ENCODE data around the gene CEBPZOS. TPM values are rescaled to one million over a fixed set of nuclear protein-coding genes. Genes with fewer than 3 reads are reported as not detected.
A peak's percentile ranks its signal among the peaks of the same experiment; 100 is the strongest.

Gene CEBPZOS
- polyA plus RNA-seq, 1 experiment = 50.5 TPM

GRCh38 chr2:37154785-37155184 is 41.5 kb upstream of the CEBPZOS start:
- CTCF ChIA-PET = interaction anchor here (2.2 kb wide), 1 partner anchor 14 kb away, joined by 9 read pairs; no protein-coding TSS in a partner anchor
- TF ChIP-seq CTCF (IDR thresholded peaks at IDR 0.05; ENCODE audit: low read depth, low read length) = no peak
- DNase-seq (ENCODE audit: low read depth, low spot score) = no peak
- Histone ChIP-seq H3K27ac (ENCODE audit: low read depth, low read length) (no peak overlapping the region), H3K27me3 (ENCODE audit: control insufficient read depth, insufficient read depth, low read length) (no peaks in the 10 kb centered on the region), H3K4me3 (ENCODE audit: low read depth, low read length) (no peak overlapping the region), H3K9me3 (ENCODE audit: control insufficient read depth, insufficient read depth, low read length) (peaks cover 8% of the 10 kb centered on the region; the same call in 1 of the 2 replicates)
- POLR2A ChIA-PET = interaction anchor here (0.7 kb wide), 1 partner anchor 298 kb away, joined by 3 read pairs; no protein-coding TSS in a partner anchor

DNA sequence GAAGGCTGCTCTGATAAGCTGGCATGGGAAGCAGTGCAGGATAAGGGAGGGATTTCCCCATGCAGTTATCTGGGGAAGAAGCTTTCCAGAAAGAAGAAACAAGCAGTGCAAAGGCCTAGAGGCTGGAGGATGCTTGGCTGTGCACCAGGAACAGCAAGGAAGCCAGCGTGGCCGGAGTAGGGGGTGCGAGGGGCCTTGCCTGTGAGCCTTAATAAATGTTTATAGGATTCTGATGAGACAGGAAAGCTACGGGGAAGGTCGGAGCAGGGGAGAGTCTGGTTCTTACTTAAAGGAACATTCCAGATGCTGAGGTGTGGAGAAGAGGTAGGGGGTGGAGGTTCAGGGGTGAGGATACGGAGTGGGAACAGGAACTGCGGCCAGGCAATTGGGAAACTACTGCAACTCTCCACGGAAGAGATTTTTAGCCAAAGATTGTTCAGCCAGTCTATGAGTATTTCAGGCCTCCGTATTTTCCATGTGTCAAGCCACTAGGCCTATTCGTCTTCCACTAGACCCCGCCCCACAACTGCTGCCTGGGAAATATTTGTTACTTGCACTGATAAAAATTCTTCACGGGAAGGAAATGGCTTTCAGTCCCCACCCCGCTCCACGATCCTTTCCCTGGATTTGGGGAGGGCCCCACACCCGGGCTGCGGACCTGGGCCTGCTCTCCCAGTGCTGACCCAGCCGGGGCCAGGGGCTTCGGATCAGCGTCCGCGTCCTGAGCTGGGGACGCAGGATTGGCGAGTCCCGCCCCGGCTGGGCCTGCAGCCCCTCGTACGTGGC is 40.0 kb upstream of the CEBPZOS start:
- no peaks in the 10 kb centered on the region for H3K27me3 ChIP-seq (ENCODE audit: control insufficient read depth, insufficient read depth, low read length)
- peaks cover 8% of the 10 kb centered on the region; the same call in 1 of the 2 replicates for H3K9me3 ChIP-seq (ENCODE audit: control insufficient read depth, insufficient read depth, low read length)
- no peak for TF ChIP-seq CTCF (IDR thresholded peaks at IDR 0.05; ENCODE audit: low read depth, low read length)
- peak overlapping the region; percentile 87 for H3K4me3 ChIP-seq (ENCODE audit: low read depth, low read length)
- peak overlapping the region; percentile 88 for H3K27ac ChIP-seq (ENCODE audit: low read depth, low read length)
- CTCF ChIA-PET = interaction anchor here (2.2 kb wide), 1 partner anchor 12 kb away, joined by 9 read pairs; no protein-coding TSS in a partner anchor
- POLR2A ChIA-PET = interaction anchor here (0.6 to 1.4 kb wide), 3 partner anchors 25 to 697 kb away, joined by 3 to 6 read pairs (median 3); no protein-coding TSS in a partner anchor
- no peak for DNase-seq (ENCODE audit: low read depth, low spot score)

DNA sequence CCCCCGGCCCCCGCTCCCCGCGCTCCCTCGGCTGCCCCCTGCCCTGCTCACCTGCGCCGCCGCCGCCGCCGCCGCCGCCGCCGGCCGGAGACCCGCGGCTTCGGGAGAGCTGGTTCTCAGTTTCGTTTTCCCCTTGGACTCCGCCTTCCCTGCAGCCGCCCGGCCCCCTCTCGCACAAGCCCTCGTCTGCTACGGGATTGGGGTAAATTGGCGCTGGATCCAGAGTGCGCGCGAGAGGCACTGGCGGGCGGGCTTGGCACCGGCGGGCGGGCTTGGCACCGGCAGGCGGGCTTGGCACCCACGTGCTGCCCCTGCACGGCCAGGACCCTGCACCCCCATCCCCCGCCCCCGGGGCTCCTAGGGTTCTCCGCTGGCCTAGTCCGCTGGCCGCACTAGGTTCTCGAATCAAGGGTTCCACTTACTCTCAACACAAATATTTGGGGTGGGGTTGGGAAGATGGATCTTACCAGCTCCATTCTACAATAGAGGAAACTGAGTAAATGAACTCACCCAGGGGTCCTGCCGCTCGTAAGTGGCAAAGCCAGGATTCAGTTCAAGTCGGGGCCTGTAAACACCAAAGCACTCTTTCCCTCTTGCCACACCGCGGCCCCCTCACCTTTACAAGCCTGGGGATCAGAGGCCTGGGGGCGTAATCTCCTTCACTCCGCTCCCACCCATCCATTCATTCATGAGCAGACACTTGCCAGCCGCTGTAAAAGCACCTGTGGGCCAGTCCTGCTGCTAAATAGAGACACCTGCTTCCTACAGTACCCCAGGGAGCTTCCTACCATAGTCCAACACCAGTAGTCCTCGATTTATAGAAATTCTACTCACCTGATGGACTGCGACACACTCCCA is 39.2 kb upstream of the CEBPZOS start, which contains the start of gene EIF2AK2:
TSS of gene EIF2AK2 (minus strand) at position 124 of the 858 bp plus-strand sequence. CDS start 9,174 bp downstream, outside the sequence.
- TF ChIP-seq CTCF (IDR thresholded peaks at IDR 0.05; ENCODE audit: low read depth, low read length) = no peak
- peaks cover 4% of the 10 kb centered on the region; the same call in 1 of the 2 replicates for H3K9me3 ChIP-seq (ENCODE audit: control insufficient read depth, insufficient read depth, low read length)
- H3K27ac ChIP-seq (ENCODE audit: low read depth, low read length) = peak within 1 kb of the TSS; percentile 88
- ChIA-PET POLR2A (interaction anchor here (0.6 to 1.4 kb wide), 2 partner anchors 24 to 696 kb away, joined by 3 to 6 read pairs; no protein-coding TSS in a partner anchor), CTCF (interaction anchor here (0.6 kb wide), 2 partner anchors 11 to 29 kb away, joined by 3 to 4 read pairs; no protein-coding TSS in a partner anchor)
- H3K4me3 ChIP-seq (ENCODE audit: low read depth, low read length) = peak within 1 kb of the TSS; percentile 87
- no peaks in the 10 kb centered on the region for H3K27me3 ChIP-seq (ENCODE audit: control insufficient read depth, insufficient read depth, low read length)
- DNase-seq (ENCODE audit: low read depth, low spot score) = peak; percentile 43

DNA sequence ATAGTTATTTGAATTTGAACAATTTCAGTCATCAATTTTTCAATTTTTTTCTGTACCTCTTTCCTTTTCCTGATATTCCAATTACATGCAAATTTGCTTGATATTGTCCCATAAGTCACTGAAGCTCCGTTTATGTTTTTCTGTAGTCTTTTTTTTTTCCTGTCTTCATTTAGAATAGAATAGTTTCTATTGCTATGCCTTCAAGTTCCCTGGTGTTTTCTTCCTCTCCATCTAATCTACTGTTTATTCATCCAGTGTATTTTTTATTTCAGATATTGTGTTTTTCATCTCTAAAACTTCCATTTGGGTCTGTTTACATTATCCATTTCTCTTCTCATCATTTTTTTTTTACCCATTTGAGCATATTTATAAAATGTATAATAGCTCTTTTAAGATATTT is 31.5 kb upstream of the CEBPZOS start:
- Histone ChIP-seq H3K4me3 (ENCODE audit: low read depth, low read length) (no peak overlapping the region), H3K27me3 (ENCODE audit: control insufficient read depth, insufficient read depth, low read length) (no peaks in the 10 kb centered on the region), H3K27ac (ENCODE audit: low read depth, low read length) (no peak overlapping the region), H3K9me3 (ENCODE audit: control insufficient read depth, insufficient read depth, low read length) (peaks cover 12% of the 10 kb centered on the region)
- TF ChIP-seq CTCF (IDR thresholded peaks at IDR 0.05; ENCODE audit: low read depth, low read length) = no peak
- CTCF ChIA-PET = no interaction called here
- no peak for DNase-seq (ENCODE audit: low read depth, low spot score)
- POLR2A ChIA-PET = no interaction called here
